Muscle layer of colon (tissue), 2 donors: ENCODE measurements around the gene ZNF25.
"Not testable (repeated sequence)": the region's sequence is repeated elsewhere in the genome, so short reads cannot be mapped to it uniquely, and the experiment has no call there.

ENCODE experiments used
- H3K27ac ChIP-seq: one replicate; pipeline ENCODE4 v1.7.0; 2013; ENCODE audit warnings: low read depth, mild to moderate bottlenecking, low read length, moderate library complexity
- H3K27me3 ChIP-seq, 2 donors: one replicate each; pipeline ENCODE4 v1.7.0; 2013; ENCODE audit warnings: low read length in 2 of 2, mild to moderate bottlenecking in 2 of 2; ENCODE audit not compliant: insufficient read depth in 2 of 2, control insufficient read depth in 1 of 2
- H3K36me3 ChIP-seq: one replicate; pipeline ENCODE4 v1.7.0; 2013; ENCODE audit warnings: mild to moderate bottlenecking, low read length; ENCODE audit not compliant: insufficient read depth
- H3K4me1 ChIP-seq: one replicate; pipeline ENCODE4 v1.7.0; 2013; ENCODE audit warnings: mild to moderate bottlenecking, low read length; ENCODE audit not compliant: insufficient read depth
- H3K4me3 ChIP-seq, 2 donors: one replicate each; pipeline ENCODE4 v1.7.0; 2013; ENCODE audit warnings: low read length in 2 of 2, low read depth in 1 of 2, mild to moderate bottlenecking in 1 of 2, moderate library complexity in 1 of 2
- H3K9ac ChIP-seq: one replicate; pipeline ENCODE4 v1.7.0; 2013; ENCODE audit warnings: low read length
- H3K9me3 ChIP-seq: one replicate; pipeline ENCODE4 v1.7.0; 2013; ENCODE audit warnings: mild to moderate bottlenecking, low read length
- donor health status: abdominal sarcoma.
- donor health status: Adenocarcinoma of cecum.

ZNF25 gene

GRCh38 chr10:37937864-37938263 is 38.6 kb downstream of the ZNF25 start:
- Histone ChIP-seq H3K27me3 (no peaks in the 10 kb centered on the region), H3K4me1 (no peaks in the 10 kb centered on the region), H3K9me3 (no peaks in the 10 kb centered on the region), H3K36me3 (no peaks in the 10 kb centered on the region), H3K9ac (no peak overlapping the region), H3K27ac (no peak overlapping the region), H3K4me3 (no peak overlapping the region)

GRCh38 chr10:37934791-37935190 is 41.7 kb downstream of the ZNF25 start:
- Histone ChIP-seq H3K27me3 (no peaks in the 10 kb centered on the region), H3K4me1 (no peaks in the 10 kb centered on the region), H3K36me3 (no peaks in the 10 kb centered on the region), H3K27ac (no peak overlapping the region), H3K9me3 (no peaks in the 10 kb centered on the region), H3K4me3 (no peak overlapping the region), H3K9ac (no peak overlapping the region)

- H3K27me3 ChIP-seq = no peaks in the 10 kb centered on the region
These were observed 46.0 kb downstream of the ZNF25 start for GRCh38 chr10:37930423-37930822.

DNA sequence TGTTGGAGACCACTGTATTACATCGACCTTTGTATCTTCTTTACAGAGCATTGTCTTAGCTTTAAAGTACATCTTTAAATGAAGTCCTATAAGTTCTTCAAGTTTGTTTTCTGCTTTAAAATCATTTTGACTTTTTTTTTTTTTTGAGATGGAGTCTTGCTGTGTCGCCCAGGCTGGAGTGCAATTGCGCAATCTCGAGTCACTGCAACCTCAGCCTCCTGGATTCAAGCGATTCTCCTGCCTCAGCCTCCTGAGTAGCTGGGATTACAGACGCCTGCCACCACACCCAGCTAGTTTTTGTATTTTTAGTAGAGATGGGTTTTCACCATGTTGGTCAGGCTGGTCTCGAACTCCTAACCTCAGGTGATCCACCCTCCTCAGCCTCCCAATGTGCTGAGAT is 68.3 kb downstream of the ZNF25 start:
- H3K9me3 ChIP-seq, H3K4me3 ChIP-seq: not testable (repeated sequence)

More at GRCh38 chr10:37930423-37930822, 46.0 kb downstream of the ZNF25 start:
- Histone ChIP-seq H3K27ac (no peak overlapping the region), H3K4me3 (no peak overlapping the region), H3K9ac (no peak overlapping the region), H3K9me3 (no peaks in the 10 kb centered on the region), H3K4me1 (no peaks in the 10 kb centered on the region), H3K36me3 (no peaks in the 10 kb centered on the region)

DNA sequence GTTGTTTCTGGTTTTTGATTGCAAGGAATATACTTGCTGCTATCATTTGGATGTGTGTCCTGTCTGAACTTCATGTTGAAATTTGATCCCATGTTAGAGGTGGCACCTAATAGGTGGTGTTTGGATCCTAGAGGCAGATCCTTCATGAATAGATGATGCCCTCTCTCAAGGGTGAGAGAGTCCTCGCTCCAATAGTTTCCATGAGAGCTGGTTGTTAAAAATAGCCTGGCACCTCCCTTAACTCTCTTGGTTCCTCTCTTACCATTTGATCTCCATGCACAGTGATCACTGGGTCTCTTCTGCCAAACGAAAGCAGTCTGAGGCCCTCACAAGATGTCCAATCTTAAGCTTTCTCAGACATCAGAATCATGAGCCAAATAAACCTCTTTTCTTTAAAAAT is 70.1 kb downstream of the ZNF25 start:
- no peak overlapping the region for H3K4me3 ChIP-seq
- H3K4me1 ChIP-seq = no peaks in the 10 kb centered on the region
- H3K9me3 ChIP-seq = no peaks in the 10 kb centered on the region
- H3K27ac ChIP-seq = no peak overlapping the region
- H3K36me3 ChIP-seq = no peaks in the 10 kb centered on the region
- no peak overlapping the region for H3K9ac ChIP-seq
- no peaks in the 10 kb centered on the region for H3K27me3 ChIP-seq

More for the DNA sequence above, 68.3 kb downstream of the ZNF25 start:
- not testable (repeated sequence) for H3K27me3 ChIP-seq, H3K36me3 ChIP-seq, H3K27ac ChIP-seq, H3K4me1 ChIP-seq, H3K9ac ChIP-seq
